Measurements from ENCODE around the gene AUTS2.

GRCh38 chr7:70237256-70237655 lies 639.0 kb downstream of the AUTS2 start:
- TF ChIP-seq EZH2 (IDR thresholded peaks at IDR 0.05; ENCODE audit: borderline replicate concordance, control insufficient read depth, low read depth, low read length) (no peak), POLR2A (IDR thresholded peaks at IDR 0.05; ENCODE audit: low read depth, low read length) (no peak), RAD21 (IDR thresholded peaks at IDR 0.05; ENCODE audit: insufficient read depth, low read depth, low read length) (no peak), EP300 (IDR thresholded peaks at IDR 0.05; ENCODE audit: borderline replicate concordance in 1 of 2, control insufficient read depth in 1 of 2, low read depth in 2 of 2, low read length in 2 of 2) (no peak), YY1 (IDR thresholded peaks at IDR 0.05; ENCODE audit: low read depth, low read length) (no peak), POU2F2 (IDR thresholded peaks at IDR 0.05; ENCODE audit: borderline replicate concordance, low read depth, low read length) (no peak), TBL1XR1 (IDR thresholded peaks at IDR 0.05; ENCODE audit: low read depth, low read length) (no peak), BHLHE40 (IDR thresholded peaks at IDR 0.05; ENCODE audit: borderline replicate concordance in 1 of 2, low read depth in 2 of 2, low read length in 1 of 2) (no peak), SIX5 (IDR thresholded peaks at IDR 0.05; ENCODE audit: low read depth, low read length, severe bottlenecking) (no peak), CTCF (IDR thresholded peaks at IDR 0.05 in 2 of 3, conservative IDR thresholded peaks at IDR 0.05 in 1 of 3; ENCODE audit: control insufficient read depth in 2 of 3, extremely low read depth in 1 of 3, insufficient read depth in 1 of 3, low read depth in 3 of 3, low read length in 3 of 3) (no peak)

Data from GM12878 (cell line).